Bronchial epithelial cell (primary cell): ENCODE data around the gene ALOX12. TPM values are rescaled to one million over a fixed set of nuclear protein-coding genes. Genes with fewer than 3 reads are reported as not detected.
A peak's percentile ranks its signal among the peaks of the same experiment; 100 is the strongest.

ENCODE experiments used
- DNase-seq: peaks from one replicate; pipeline ENCODE4 v3.0.0-alpha.2; 2010; ENCODE audit warnings: low read depth
- FAIRE-seq: peaks from 2 replicates; lab custom pipeline; 2011; peaks lifted over from hg19 to GRCh38; lab: Jason Lieb, UNC
- H3K27me3 ChIP-seq: 2 replicates; pipeline ENCODE4 v1.5.1; 2011; ENCODE audit warnings: low read length; ENCODE audit not compliant: control insufficient read depth, insufficient read depth
- H3K36me3 ChIP-seq: 2 replicates; pipeline ENCODE4 v1.5.1; 2011; ENCODE audit warnings: low read length; ENCODE audit not compliant: control insufficient read depth, insufficient read depth
- H3K4me3 ChIP-seq: 2 replicates; pipeline ENCODE4 v1.5.1; 2011; ENCODE audit warnings: mild to moderate bottlenecking, low read depth, low read length, control low read depth
- CTCF ChIP-seq: IDR thresholded peaks from 2 replicates; pipeline ENCODE4 v1.5.1; 2011; ENCODE audit warnings: mild to moderate bottlenecking, moderate library complexity, low read length, control low read depth, inconsistent platforms; ENCODE audit not compliant: insufficient read depth, severe bottlenecking
- total RNA-seq: library from RNA; depleted of rRNA; stranded (reverse); fragments of >200 nt; gene quantifications from 2 replicates; pipeline ENCODE4 v1.2.1, GENCODE V29; 2014

Gene ALOX12
- total RNA-seq, 1 donor from 2014 or later: 0.26 TPM

GRCh38 chr17:7021993-7022778 is 26.3 kb downstream of the ALOX12 start:
- no peak for DNase-seq
- H3K4me3 ChIP-seq: peak overlapping the region; percentile 1
- peak; percentile 98 for TF ChIP-seq CTCF
- peaks cover 5% of the 10 kb centered on the region for H3K27me3 ChIP-seq
- no peak for FAIRE-seq
- no peaks in the 10 kb centered on the region for H3K36me3 ChIP-seq

- Histone ChIP-seq H3K27me3 (peaks cover 5% of the 10 kb centered on the region), H3K36me3 (no peaks in the 10 kb centered on the region), H3K4me3 (peak within 1 kb of the TSS; percentile 30)
- FAIRE-seq: no peak
- no peak for TF ChIP-seq CTCF
- no peak for DNase-seq
Measured at GRCh38 chr17:7022781-7023571, 27.1 kb downstream of the ALOX12 start, which contains the start of gene BCL6B. Gene BCL6B (plus strand): TSS chr17:7023050. CDS start chr17:7023672, 622 bp downstream.

- FAIRE-seq (no peak), DNase-seq (peak; percentile 85)
- Histone ChIP-seq H3K27me3 (peaks cover 5% of the 10 kb centered on the region), H3K36me3 (no peaks in the 10 kb centered on the region), H3K4me3 (peak overlapping the region; percentile 30)
- TF ChIP-seq CTCF: no peak
Measured at GRCh38 chr17:7023576-7024401, 27.9 kb downstream of the ALOX12 start.

GRCh38 chr17:7024402-7024785 is 28.5 kb downstream of the ALOX12 start:
- Histone ChIP-seq H3K27me3 (peaks cover 5% of the 10 kb centered on the region), H3K4me3 (no peak overlapping the region), H3K36me3 (no peaks in the 10 kb centered on the region)
- DNase-seq: no peak
- no peak for FAIRE-seq
- no peak for TF ChIP-seq CTCF

- FAIRE-seq (no peak), DNase-seq (no peak)
- Histone ChIP-seq H3K4me3 (no peak overlapping the region), H3K36me3 (no peaks in the 10 kb centered on the region), H3K27me3 (peaks cover 5% of the 10 kb centered on the region)
- TF ChIP-seq CTCF: no peak
Measured at GRCh38 chr17:7025245-7025644, 29.4 kb downstream of the ALOX12 start.
